Activated gamma-delta T cell (primary cell): ENCODE data around the gene GPR31.
"Not testable (repeated sequence)": the region's sequence is repeated elsewhere in the genome, so short reads cannot be mapped to it uniquely, and the experiment has no call there.

Experiments
- DNase-seq: peaks from one replicate; lab custom pipeline; 2025; lab: John Stamatoyannopoulos, UW
- total RNA-seq, 2 donors: gene quantifications; one replicate each; lab custom pipeline; 2026; lab: John Stamatoyannopoulos, UW

Gene GPR31, protein sequence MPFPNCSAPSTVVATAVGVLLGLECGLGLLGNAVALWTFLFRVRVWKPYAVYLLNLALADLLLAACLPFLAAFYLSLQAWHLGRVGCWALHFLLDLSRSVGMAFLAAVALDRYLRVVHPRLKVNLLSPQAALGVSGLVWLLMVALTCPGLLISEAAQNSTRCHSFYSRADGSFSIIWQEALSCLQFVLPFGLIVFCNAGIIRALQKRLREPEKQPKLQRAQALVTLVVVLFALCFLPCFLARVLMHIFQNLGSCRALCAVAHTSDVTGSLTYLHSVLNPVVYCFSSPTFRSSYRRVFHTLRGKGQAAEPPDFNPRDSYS
- total RNA-seq, result 0.51 to 0.79 reads per million in 2 donors

DNA sequence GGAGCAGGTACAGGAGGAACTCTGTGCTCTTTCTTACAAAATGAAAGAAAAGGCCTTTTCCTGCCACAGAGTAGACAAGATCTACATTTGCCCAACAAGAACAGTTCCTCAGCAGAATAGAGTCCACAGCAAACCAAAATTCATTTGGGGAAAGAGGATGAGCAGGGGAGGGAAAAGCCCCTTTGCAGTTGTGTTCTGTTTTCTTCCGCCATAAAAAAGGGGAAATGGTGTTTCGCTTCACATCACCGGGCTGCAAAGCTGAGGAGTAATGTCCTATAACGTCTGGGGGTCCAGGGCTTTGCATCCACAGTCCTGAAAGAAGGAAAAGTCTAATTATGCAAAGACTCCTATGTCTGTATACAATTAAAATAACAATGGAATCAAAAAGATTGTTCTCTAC lies at the start of gene GPR31:
GPR31 (minus strand) TSS at position 118 of the 400 bp plus-strand sequence. CDS start 149 bp downstream, outside the sequence.
- DNase-seq, result no peak

DNA sequence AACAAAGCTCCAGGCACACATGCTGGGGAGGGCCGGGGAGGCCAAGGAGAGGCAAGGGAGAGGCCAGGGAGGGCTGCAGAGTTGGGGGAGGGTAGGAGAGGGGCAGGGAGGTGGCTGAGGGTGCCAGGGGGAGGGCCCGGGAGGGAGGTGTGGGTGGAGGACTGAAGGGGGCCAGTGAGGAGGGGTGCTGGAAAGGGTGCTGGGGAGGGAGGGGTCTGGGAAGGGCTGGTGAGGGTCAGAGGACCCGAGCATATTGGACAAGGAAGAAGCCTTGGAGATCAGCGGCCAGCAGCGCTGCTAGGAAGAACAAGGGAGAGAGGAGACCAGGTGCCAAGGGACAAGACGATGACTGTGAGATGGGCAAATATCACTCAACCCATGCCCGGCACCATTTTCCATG lies 49.7 kb upstream of the GPR31 start:
- DNase-seq, result no peak

DNA sequence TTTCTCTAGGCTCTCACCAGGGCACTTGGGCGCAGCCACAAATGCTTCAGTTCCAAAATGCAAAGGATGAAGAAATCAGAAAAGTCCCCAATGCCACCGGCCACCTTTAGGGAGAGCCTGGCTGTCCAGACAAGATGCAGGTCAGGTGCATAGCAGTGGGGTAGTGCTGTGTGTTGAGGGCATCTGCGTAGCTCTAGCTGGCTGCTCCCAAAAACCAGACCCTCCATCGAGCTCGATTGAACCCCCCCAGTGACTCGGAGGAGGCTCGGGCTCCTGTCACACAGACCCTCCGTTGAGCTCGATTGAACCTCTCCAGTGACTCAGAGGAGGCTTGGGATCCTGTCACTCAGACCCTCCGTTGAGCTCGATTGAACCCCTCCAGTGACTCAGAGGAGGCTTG lies 47.5 kb upstream of the GPR31 start:
- not testable (repeated sequence) for DNase-seq

DNA sequence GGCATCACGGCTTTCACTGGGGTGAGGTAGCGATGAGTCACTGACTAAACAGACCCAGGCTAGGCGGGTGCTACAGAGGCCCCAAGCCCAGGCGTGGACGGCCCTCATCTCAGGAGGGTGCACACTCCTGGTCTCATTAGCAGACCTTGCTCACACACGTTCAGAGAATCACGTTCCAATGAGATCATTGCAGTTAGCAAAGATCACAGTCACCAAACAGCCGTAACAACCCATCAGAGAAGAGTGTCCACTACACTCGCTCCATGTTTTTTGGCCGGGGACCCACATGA lies 46.2 kb upstream of the GPR31 start:
- not testable (repeated sequence) for DNase-seq

DNA sequence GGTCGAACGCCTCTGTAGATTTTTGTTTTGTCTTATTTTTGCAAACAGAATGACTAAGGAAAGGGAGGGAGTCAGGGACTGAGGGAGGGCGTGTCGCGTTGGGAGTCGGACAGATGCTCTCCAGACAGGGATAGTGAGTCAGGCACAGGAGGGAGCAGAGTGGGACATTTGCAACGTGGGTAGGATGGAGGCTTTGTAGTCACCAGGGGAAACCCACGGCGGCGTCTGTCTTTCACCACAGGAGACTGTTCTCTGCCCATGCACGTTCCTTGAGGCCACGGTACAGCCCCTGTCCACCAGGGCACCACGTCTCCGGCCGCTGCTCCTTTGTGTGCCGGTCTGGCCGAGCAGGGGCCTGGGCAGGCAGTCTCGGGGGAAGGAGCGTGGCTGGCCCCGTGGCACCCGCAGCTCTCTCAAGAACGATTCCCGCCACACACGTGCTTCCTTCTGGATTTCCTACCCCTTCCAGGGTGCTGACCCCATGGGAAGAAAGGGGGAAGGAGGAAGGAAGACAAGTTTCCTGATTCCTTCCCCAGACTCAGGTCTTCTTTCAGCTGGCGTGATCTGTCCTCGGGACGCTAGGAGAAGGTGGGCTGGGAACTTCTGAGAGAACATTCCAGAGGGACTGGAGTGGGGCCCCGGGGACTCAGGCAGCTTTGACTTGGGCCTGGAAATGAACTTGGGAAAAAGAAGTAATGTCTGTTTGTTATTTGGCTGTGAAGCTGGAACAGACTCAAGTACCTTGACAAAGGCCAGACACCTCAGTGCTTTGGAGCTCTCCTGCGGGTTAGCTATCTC lies 45.7 kb upstream of the GPR31 start:
- not testable (repeated sequence) for DNase-seq

DNA sequence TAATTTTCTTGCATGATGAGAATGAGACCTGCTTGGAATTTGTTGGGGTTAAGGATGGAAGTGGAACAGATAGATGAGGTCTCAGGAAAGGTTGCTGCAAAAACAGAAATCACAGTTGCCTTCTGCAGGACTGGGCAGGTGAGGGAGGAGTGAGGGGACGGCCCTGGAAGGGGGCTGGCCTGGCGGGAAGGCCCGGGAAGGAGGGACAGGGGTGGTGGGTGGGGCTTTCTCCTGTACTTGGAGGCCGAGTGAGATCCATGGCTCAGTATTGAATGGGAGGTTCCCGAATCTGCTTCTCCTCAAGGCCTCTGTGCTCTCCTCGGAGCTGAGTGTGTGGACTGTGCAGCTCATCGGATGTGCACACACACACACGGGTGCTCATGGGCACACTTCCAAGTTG lies 44.8 kb upstream of the GPR31 start:
- not testable (repeated sequence) for DNase-seq

DNA sequence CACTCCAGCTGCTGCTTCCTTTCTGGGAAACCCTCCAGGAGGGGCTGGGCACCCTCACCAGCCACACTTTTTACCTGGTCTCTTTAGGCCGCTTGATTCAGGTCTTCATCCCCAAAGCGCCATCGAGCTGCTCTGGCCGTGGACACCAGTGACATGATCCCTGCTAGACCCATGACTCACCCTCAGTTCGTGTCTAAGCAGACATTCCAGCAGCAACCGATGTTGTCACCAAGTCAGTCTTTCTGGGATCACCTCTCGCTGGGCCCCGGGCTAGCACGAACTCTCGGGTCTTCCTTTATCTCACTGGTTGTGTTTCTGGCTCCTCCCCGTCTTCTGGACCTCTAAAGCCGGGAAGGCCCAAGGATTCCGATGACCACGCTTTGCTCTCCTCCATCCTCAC lies 43.0 kb upstream of the GPR31 start:
- DNase-seq, result no peak

DNA sequence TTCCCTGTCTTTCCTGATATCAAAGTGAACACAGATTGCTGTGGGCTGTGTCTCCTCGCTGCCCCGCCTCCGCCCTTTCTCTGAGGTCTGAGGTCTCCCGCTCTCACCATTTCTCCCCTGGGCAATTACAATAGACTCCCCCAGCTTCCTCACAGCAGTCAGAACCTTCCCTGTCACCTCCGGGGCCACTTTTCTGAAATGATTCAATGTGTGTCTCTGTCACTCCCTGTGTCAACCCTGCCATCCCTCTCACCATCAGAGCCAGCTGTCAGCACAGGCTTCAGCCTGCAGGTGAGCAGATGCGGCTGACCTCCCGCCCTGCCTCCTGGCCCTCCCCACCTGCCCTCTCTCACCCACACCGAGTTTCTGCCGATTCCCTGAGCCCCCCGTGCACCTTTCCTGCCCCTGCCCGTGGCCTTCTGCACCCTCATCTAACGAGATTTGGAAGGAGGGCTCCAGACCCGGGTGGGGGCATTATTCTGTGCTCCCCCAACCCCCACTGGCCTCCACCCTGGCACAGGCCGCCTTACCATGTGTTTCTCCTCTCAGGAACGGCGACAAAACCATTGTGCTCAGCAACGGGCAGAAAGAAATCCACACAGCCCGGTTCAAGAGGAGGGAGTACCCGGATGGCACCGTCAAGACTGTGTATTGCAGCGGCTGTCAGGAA lies 38.3 kb upstream of the GPR31 start:
- DNase-seq, result not testable (repeated sequence)

DNA sequence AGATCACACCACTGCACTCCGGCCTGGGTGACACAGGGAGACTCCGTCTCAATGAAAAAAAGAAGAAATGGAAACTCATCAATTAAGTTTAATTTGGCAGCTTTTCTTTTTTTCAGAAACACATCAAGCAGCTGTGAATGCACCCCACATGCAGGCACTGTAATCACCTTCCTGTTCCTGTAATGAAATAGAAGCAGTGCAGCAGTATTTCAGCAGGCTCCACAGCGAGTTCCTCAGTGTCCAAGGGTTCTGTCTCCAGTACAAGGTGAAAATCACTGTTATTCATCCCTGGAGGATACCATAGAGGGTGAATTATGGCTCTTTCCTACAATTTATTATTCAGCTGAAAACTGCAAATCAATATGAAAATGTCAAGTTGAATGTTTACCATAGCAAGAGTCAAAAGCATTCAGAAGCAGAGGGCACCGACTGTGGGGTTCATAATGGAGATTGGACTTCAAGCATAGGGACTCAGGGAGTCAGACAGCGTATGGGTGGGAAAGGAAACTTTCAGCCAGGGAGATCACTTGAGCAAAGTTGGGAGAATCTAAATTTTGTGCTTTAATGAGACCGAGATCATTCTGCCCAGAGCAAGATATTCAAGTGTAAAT lies 35.8 kb upstream of the GPR31 start:
- not testable (repeated sequence) for DNase-seq

DNA sequence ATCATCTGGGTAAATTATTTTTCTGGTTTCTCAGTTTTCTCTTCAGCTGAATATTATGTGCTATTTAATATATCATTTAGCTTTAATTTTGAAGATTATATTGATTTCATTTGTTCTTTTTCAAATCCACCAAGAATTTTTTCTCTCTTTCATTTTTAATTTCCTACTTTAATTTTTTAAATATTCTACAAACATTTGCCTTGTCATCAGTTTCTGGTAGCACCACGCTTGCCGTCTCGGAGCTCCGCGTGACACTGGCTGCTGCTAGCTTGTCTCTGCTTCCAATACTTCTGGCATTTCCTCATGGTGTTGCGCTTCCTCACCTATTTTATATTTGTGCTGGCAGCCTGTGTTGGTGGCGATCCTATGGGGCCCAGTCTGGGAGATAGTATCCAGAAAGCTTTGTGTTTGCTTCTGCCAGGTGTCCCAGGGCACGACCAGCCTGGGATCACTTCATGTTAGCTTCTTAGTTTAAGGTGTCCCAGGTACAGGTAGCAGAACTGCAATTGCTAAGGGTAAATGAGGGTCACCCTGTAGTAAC lies 33.3 kb upstream of the GPR31 start:
- DNase-seq, result not testable (repeated sequence)

DNA sequence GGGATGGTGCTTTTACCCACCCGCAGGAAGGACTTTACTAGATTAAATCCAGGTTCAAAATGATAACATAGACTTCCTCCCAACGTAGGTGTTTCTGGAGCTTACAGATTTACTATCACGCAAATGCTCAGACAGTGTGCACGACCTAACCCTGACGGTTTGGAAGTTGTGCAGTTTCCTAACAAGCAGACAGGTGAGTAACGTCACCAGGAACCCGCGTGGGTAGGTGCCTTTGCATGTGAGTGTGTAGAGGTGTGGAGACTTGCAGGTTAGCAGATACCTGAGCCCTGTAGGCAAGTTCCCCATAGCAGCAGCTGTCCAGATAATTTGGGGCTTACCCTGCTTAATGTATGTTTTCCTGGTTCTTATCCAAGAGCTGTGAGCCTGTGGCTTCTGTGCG lies 29.5 kb upstream of the GPR31 start:
- DNase-seq, result not testable (repeated sequence)

DNA sequence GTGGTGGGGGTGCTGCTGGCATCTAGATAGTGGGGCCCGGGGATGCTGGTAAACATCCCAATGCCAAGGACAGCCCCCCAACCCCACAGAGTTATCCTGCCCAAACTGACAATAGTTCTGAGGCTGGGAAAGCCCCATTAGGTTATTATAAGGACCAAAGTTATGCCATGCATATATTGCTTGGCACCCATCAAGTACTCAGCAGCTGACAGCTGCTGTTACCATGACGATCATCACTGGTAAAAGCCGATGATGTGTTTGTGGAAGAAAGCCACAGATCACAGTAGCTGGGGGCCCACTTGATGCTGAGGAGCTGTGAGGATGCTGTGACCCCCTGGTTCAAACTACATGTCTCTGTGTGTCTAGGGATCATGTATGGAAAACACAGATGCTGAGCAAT lies 27.3 kb upstream of the GPR31 start:
- DNase-seq, result not testable (repeated sequence)

DNA sequence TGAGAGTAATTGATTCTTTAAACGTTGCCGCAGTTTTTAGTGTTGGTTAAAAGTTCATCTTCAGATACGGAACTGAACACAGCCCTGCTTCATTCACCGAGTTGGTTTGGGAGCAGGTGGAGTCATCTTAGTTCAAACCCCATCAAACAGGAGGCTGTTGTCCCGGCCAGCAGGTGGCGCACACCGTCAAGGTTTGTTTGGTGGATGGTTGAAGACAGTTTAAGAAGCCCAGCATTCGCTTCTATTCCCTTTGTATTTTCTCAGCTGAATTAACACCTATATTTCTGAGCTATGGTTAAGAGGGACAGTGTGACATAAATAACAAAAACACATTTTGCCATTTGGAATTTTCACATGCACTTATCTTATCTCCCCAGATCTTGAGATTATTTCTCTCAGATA lies 25.1 kb upstream of the GPR31 start:
- not testable (repeated sequence) for DNase-seq

DNA sequence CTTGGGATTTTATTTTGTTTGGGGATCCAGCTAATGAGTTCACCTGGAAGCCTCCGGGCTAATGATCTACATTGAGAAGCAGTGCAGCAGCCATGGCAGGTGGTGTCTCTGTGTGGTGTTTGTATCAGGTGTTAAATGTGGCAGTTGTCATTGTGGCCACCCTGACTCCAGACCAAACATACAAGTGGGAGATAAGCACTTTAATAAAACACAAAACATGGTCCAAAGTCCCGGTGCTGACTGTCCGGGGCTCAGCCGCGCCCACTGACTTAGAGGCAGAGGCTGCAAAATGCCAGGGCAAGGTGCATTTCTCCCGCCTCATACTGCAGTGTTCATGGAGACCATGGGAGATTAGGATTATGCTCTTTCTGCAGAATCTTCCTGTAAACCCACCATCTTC lies 23.6 kb upstream of the GPR31 start:
- DNase-seq, result not testable (repeated sequence)

DNA sequence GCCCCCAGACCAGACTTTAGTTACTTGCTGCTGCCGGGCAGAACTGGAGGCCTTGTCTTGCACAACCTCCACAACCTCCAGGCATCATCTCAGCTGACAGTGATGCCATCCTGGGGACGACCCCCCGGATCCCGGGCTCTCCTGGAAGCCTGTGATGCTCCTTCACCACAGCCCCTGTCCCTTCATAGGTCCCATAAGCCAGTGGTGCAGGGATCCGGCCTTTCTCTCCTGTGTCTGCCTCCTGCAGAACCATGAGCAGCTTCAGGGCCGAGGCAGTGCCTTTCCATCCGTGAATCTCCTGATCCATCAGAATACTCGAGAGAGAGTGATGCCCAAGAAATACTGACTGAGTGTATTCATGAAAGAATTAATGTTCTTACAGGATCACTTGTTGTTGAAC lies 22.3 kb upstream of the GPR31 start:
- not testable (repeated sequence) for DNase-seq

DNA sequence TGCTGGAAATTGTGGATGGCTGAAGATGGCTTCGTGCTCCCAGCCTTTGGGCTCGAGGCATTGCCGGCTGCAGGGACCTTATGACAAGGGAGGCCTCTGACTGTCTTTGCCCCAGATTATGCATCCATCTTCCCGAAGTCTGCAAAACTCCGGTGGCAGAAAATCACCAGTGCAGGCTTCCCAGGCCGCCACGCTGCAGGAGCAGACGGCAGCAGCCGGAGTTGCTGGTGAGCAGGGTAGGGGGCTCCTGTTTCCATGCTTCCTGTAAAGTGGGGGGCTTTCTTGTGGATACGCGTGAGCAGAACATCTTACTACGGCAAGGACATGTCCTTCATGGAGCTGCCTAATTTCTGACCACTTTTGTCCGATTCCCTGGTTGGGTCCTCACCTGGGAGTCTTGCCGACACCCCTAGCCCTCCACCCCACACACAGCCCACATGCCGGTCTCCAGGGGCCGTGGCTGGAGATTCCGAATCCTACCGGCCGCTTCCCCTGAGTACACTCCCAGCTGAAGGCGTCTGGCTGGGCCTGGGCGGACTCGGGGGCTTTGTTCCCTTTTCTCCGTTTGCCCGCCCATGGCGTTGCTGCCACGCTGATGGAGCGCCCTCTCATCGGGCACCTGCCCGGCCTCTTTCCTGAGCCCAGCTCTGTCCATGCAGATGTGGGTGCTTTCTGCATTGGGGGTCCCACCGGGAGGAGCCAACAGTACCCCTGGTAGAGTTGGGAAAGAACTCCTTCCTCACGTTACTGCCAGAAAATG lies 21.3 kb upstream of the GPR31 start:
- not testable (repeated sequence) for DNase-seq

DNA sequence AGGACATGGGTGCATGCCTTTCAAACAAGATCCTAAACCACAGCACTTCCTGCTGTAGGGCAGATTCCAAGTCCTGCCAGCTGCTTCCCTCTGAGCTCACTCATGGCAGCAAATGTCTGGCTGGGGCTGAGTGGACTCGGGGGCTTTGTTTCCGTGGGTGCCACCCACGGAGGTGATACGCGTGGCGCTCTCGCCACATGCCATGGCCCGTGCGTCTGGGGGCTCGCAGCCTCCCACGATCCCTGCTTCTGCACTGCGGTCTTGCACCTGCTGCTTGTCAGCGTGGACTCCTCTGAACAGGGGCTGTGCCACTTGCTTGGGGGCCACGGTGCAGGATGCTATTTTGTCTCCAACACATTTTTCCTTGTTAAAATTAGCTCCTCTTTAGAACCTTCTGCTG lies 19.5 kb upstream of the GPR31 start:
- not testable (repeated sequence) for DNase-seq

DNA sequence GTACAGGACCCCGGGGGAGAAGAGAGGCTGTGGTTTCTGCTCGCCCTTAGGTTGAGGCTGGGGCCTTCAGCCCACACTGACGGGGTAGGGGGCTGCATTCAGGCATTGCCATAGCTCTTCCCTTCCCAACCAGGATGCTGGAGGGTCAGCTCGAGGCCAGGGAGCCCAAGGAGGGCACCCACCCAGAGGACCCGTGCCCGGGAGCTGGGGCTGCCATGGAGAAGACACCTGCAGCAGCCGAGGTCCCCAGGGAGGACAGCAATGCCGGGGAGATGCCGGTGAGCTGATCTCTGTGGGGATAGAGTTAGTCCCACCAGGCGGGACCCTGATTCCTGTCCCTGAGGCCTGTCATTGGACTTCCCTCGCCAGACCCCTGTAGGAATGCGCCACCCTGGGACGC lies 14.2 kb upstream of the GPR31 start:
- DNase-seq, result not testable (repeated sequence)

DNA sequence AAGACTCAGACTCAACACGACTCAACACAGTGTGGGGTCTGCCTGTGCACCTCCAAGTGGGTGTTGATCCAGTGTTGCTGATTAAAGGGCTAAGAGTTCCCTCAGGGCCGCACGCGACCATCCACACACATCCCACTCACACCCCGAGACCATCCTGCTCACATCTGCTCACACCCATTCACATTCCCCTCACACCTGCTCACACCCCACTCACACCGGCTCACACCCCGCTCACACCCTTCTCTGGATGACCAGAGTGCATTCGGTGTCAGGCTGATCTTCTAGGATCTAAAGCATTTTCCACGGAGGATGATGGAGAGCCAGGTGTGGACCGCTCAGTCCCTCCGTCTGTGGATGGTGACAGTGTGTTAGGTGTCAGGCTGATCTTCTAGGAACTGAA lies 13.5 kb upstream of the GPR31 start:
- DNase-seq, result not testable (repeated sequence)

DNA sequence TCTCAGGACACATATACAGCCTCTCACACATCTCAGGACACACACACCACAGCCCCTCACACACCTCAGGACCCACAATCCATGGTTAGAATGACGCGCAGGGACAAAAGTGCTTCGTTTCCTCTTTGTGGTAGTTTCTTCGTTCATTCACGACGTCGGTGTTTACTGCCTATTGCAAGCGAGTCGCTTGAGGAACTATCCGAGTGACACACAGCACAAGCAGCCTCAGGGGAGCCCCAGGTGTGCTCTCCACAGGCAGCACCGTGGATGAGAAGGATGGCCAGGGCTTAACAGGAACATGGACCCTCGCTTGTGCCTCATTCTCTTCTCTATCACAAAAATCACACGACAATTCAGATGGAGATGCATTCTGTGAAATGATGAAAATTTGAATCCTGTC lies 12.1 kb upstream of the GPR31 start:
- not testable (repeated sequence) for DNase-seq

DNA sequence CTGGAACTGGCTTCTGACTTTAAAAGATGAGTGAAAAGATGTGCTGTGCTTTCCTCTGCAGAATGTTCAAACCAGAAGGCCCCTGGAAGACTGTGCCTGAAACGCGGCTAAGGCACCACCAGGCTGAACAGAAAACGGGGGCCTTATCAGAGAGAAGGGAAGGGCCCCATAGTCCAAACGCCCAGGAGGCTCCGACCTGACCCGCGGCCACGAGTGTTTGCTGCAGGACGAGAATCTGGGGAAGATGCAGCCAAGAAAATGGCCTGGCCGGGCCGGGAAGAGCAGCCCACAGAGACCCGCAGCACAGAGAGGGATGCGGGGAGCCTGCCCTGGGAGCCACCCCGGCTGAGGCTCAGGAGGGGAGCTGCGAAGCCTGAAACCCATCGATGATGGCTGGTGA lies 10.5 kb upstream of the GPR31 start:
- not testable (repeated sequence) for DNase-seq
